HG02798 (cell line): ENCODE measurements around the gene OGDH.

Source experiments
- ATAC-seq: cut with Tn5 transposase; IDR thresholded peaks from one replicate; pipeline ENCODE4 v1.9.1; 2021; ENCODE audit warnings: mild to moderate bottlenecking; ENCODE audit not compliant: unreplicated experiment, poor library complexity

The OGDH gene

DNA sequence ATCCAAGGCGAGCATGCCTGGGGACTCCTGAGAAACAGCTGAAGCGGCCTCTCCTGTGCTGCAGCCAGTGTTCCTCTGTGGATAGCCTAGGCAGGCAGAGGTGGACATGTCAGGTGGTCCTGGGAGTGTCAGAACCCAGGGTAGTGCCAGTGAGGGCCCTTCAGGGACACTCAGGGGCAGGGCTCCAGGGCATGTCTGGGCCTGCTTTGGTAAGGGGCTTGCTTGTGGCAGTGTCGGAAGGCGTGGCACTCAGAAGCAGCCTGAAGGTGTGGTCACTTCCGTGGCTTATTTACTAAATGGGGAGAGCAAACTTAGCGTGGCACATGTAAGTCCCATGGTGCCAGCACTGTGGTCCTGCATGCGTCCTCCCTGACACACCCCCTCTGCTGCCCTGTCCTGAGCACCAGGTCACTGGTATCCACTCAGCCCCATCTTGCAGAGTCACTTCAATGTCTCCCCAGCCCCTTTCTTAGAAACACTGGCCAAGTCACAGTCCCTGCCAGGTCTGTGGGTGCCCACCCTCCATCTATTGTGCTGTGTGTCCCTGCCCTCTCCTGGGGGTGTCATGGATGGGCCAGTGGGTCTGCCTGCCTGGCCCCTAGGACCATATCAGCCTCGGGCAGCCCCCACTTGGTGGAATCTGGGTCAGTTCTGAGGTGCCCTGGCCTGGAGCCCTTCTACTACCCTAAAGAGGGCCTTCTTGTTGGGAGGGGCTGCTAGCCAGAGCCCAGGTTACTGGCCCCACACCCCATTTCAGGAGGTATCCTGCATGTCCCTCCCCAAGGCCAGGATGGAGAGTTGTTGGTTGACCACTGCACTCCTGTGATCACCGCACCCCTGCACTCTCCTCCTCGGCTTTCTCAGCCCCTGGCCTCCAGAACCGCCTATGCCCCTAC is 148.6 kb downstream of the OGDH start:
- ATAC-seq = no peak

- ATAC-seq = no peak
These were observed 149.5 kb downstream of the OGDH start for GRCh38 chr7:44755698-44756627.

GRCh38 chr7:44756904-44757303 is 150.5 kb downstream of the OGDH start:
- no peak for ATAC-seq

- ATAC-seq = no peak
These were observed 150.9 kb downstream of the OGDH start for GRCh38 chr7:44757311-44757710.

GRCh38 chr7:44757739-44758138 is 151.3 kb downstream of the OGDH start:
- ATAC-seq = no peak
